Epithelial cell of prostate (primary cell): ENCODE data around the gene SLC24A1.
A peak's percentile ranks its signal among the peaks of the same experiment; 100 is the strongest.
"Not testable (repeated sequence)": the region's sequence is repeated elsewhere in the genome, so short reads cannot be mapped to it uniquely, and the experiment has no call there.

ENCODE experiments used
- DNase-seq: peaks from one replicate; pipeline ENCODE4 v3.0.0-alpha.2; 2011; ENCODE audit warnings: low read depth, low spot score
- H3K27ac ChIP-seq: fragments of 450-650 bp; 2 replicates; pipeline ENCODE4 v1.5.1; 2017; ENCODE audit warnings: mild to moderate bottlenecking

The SLC24A1 gene

GRCh38 chr15:65615887-65616286, 5.9 kb upstream of the SLC24A1 start:
- DNase-seq, H3K27ac ChIP-seq: not testable (repeated sequence)

GRCh38 chr15:65618560-65619109, 3.1 kb upstream of the SLC24A1 start:
- no peak overlapping the region for H3K27ac ChIP-seq
- no peak for DNase-seq

- H3K27ac ChIP-seq, result no peak overlapping the region
- DNase-seq, result no peak
These were observed 2.0 kb upstream of the SLC24A1 start for GRCh38 chr15:65619626-65620290.

- H3K27ac ChIP-seq, result no peak overlapping the region
- DNase-seq, result no peak
These were observed 905 bp upstream of the SLC24A1 start for GRCh38 chr15:65620833-65621232.

- H3K27ac ChIP-seq, result no peak overlapping the region
- DNase-seq, result no peak
These were observed 1.4 kb downstream of the SLC24A1 start for GRCh38 chr15:65623103-65623502.

GRCh38 chr15:65626856-65627255, 5.1 kb downstream of the SLC24A1 start:
- H3K27ac ChIP-seq, result no peak overlapping the region
- no peak for DNase-seq

GRCh38 chr15:65629548-65629947, 7.8 kb downstream of the SLC24A1 start:
- DNase-seq, result no peak
- no peak overlapping the region for H3K27ac ChIP-seq

GRCh38 chr15:65630760-65631159, 9.0 kb downstream of the SLC24A1 start:
- no peak for DNase-seq
- H3K27ac ChIP-seq, result no peak overlapping the region

- no peak overlapping the region for H3K27ac ChIP-seq
- no peak for DNase-seq
These were observed 9.8 kb downstream of the SLC24A1 start for GRCh38 chr15:65631503-65631902.

GRCh38 chr15:65632780-65633375, 11.1 kb downstream of the SLC24A1 start:
- DNase-seq, result no peak

GRCh38 chr15:65633752-65634151, 12.0 kb downstream of the SLC24A1 start:
- no peak overlapping the region for H3K27ac ChIP-seq
- no peak for DNase-seq

More at GRCh38 chr15:65632780-65633375, 11.1 kb downstream of the SLC24A1 start:
- H3K27ac ChIP-seq, result no peak overlapping the region

- DNase-seq, result peak; percentile 44
- H3K27ac ChIP-seq, result no peak overlapping the region
These were observed 12.6 kb downstream of the SLC24A1 start for GRCh38 chr15:65634356-65634755.

- DNase-seq, result no peak
- no peak overlapping the region for H3K27ac ChIP-seq
These were observed 16.4 kb downstream of the SLC24A1 start for GRCh38 chr15:65638109-65638508.

GRCh38 chr15:65638681-65639089, 16.9 kb downstream of the SLC24A1 start:
- no peak for DNase-seq
- H3K27ac ChIP-seq, result no peak overlapping the region

- no peak for DNase-seq
- H3K27ac ChIP-seq, result no peak overlapping the region
These were observed 17.8 kb downstream of the SLC24A1 start for GRCh38 chr15:65639509-65639908.

- no peak overlapping the region for H3K27ac ChIP-seq
- DNase-seq, result no peak
These were observed 20.2 kb downstream of the SLC24A1 start for GRCh38 chr15:65641768-65642475.

- no peak overlapping the region for H3K27ac ChIP-seq
- DNase-seq, result no peak
These were observed 20.9 kb downstream of the SLC24A1 start for GRCh38 chr15:65642594-65642993.

GRCh38 chr15:65644282-65644681, 22.5 kb downstream of the SLC24A1 start:
- no peak overlapping the region for H3K27ac ChIP-seq
- DNase-seq, result no peak

GRCh38 chr15:65645392-65645791, 23.7 kb downstream of the SLC24A1 start:
- no peak overlapping the region for H3K27ac ChIP-seq
- no peak for DNase-seq

- DNase-seq, result no peak
These were observed 24.7 kb downstream of the SLC24A1 start for GRCh38 chr15:65646486-65646885.

More at GRCh38 chr15:65646486-65646885, 24.7 kb downstream of the SLC24A1 start:
- H3K27ac ChIP-seq, result no peak overlapping the region
